ENCODE measurements around the gene PMEPA1.

Gene PMEPA1

GRCh38 chr20:57653546-57653900, 56.3 kb downstream of the PMEPA1 start:
- peak; percentile 45 for DNase-seq (ENCODE audit: low spot score)
- in situ Hi-C loops (cut with MboI; ENCODE audit: low pct_unique_long_range_greater_than_20kb, low sequenced_read_pairs, unreplicated experiment): loop anchor here (10.0 kb wide), 1 partner anchor 431 kb away; no protein-coding TSS in a partner anchor
- no peak for TF ChIP-seq CTCF (IDR thresholded peaks at IDR 0.05; ENCODE audit: extremely low read depth, insufficient read depth, missing control alignments)

GRCh38 chr20:57652606-57653545, 56.9 kb downstream of the PMEPA1 start:
- no peak for TF ChIP-seq CTCF (IDR thresholded peaks at IDR 0.05; ENCODE audit: extremely low read depth, insufficient read depth, missing control alignments)
- in situ Hi-C loops (cut with MboI; ENCODE audit: low pct_unique_long_range_greater_than_20kb, low sequenced_read_pairs, unreplicated experiment): loop anchor here (10.0 kb wide), 1 partner anchor 432 kb away; no protein-coding TSS in a partner anchor
- peak; percentile 43 for DNase-seq (ENCODE audit: low spot score)

- peak; percentile 24 for DNase-seq (ENCODE audit: low spot score)
- TF ChIP-seq CTCF (IDR thresholded peaks at IDR 0.05; ENCODE audit: extremely low read depth, insufficient read depth, missing control alignments): no peak
- in situ Hi-C loops (cut with MboI; ENCODE audit: low pct_unique_long_range_greater_than_20kb, low sequenced_read_pairs, unreplicated experiment): loop anchor here (10.0 kb wide), 1 partner anchor 433 kb away; no protein-coding TSS in a partner anchor
These were observed 57.8 kb downstream of the PMEPA1 start for GRCh38 chr20:57651881-57652605.

DNA sequence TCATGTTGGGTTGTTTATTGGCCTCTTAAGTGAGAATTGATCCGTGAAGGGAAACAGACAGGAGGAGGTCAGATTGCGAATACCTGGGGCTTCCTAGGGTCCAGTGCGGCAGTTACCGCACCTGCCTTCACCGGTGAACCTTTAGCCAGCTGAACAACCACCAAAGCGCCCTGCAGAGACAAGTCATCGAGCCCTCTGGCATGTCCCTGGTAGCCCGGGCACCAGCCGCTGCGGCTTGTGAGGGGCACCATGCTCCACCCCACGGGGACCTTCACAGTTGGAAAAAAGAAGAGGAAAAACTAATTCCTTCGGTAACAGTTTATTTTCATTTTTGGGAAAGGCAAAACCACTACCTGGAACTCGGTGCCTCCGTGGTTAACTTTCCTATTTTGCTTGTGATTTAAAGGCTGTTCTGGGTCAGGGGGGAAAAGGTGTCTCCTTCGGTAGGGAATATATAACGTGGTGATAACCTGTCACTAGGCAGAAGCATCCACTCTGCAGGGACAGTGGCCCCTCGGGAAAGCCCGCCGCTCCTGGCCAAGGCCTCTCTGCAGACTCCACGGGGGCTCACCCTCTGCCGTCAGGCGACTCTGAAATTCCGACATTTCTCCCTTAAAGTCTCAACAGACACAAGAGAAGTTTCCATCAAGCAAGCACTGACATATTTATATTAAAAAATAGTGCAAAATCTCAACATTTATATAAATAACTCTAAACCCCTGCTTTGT, 58.9 kb downstream of the PMEPA1 start:
- in situ Hi-C loops (cut with MboI; ENCODE audit: low pct_unique_long_range_greater_than_20kb, low sequenced_read_pairs, unreplicated experiment): loop anchor here (10.0 kb wide), 1 partner anchor 434 kb away; no protein-coding TSS in a partner anchor
- TF ChIP-seq CTCF (IDR thresholded peaks at IDR 0.05; ENCODE audit: extremely low read depth, insufficient read depth, missing control alignments): no peak

GRCh38 chr20:57650266-57650665, 59.5 kb downstream of the PMEPA1 start:
- in situ Hi-C loops (cut with MboI; ENCODE audit: low pct_unique_long_range_greater_than_20kb, low sequenced_read_pairs, unreplicated experiment): loop anchor here (10.0 kb wide), 1 partner anchor 435 kb away; no protein-coding TSS in a partner anchor
- no peak for DNase-seq (ENCODE audit: low spot score)
- TF ChIP-seq CTCF (IDR thresholded peaks at IDR 0.05; ENCODE audit: extremely low read depth, insufficient read depth, missing control alignments): no peak

More for the DNA sequence above, 58.9 kb downstream of the PMEPA1 start:
- DNase-seq (ENCODE audit: low spot score): no peak

- in situ Hi-C loops (cut with MboI; ENCODE audit: low pct_unique_long_range_greater_than_20kb, low sequenced_read_pairs, unreplicated experiment): loop anchor here (10.0 kb wide), 1 partner anchor 435 kb away; no protein-coding TSS in a partner anchor
- TF ChIP-seq CTCF (IDR thresholded peaks at IDR 0.05; ENCODE audit: extremely low read depth, insufficient read depth, missing control alignments): no peak
- DNase-seq (ENCODE audit: low spot score): no peak
These were observed 60.2 kb downstream of the PMEPA1 start for GRCh38 chr20:57649617-57650015.

Measured in GM13977 (cell line).